VCaP (cell line): ENCODE results near the gene D2HGDH.

Source experiments
- H3K27ac ChIP-seq: fragments of 450-650 bp; 2 replicates; pipeline ENCODE4 v1.5.1; 2017
- TF ChIP-seq, protein P1 (sequence below): fragments of 450-650 bp; conservative IDR thresholded peaks from 2 replicates; pipeline ENCODE4 v1.5.1; 2017; ENCODE audit warnings: mild to moderate bottlenecking, moderate library complexity

Gene D2HGDH

GRCh38 chr2:241695651-241696050, 38.8 kb upstream of the D2HGDH start:
- no peak overlapping the region for H3K27ac ChIP-seq
- TF ChIP-seq, protein P1, sequence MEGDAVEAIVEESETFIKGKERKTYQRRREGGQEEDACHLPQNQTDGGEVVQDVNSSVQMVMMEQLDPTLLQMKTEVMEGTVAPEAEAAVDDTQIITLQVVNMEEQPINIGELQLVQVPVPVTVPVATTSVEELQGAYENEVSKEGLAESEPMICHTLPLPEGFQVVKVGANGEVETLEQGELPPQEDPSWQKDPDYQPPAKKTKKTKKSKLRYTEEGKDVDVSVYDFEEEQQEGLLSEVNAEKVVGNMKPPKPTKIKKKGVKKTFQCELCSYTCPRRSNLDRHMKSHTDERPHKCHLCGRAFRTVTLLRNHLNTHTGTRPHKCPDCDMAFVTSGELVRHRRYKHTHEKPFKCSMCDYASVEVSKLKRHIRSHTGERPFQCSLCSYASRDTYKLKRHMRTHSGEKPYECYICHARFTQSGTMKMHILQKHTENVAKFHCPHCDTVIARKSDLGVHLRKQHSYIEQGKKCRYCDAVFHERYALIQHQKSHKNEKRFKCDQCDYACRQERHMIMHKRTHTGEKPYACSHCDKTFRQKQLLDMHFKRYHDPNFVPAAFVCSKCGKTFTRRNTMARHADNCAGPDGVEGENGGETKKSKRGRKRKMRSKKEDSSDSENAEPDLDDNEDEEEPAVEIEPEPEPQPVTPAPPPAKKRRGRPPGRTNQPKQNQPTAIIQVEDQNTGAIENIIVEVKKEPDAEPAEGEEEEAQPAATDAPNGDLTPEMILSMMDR, result no peak

- peak overlapping the region; percentile 94 for H3K27ac ChIP-seq
- TF ChIP-seq, protein P1, result peak; percentile 69
Observed at GRCh38 chr2:241701149-241701398, 33.4 kb upstream of the D2HGDH start.

DNA sequence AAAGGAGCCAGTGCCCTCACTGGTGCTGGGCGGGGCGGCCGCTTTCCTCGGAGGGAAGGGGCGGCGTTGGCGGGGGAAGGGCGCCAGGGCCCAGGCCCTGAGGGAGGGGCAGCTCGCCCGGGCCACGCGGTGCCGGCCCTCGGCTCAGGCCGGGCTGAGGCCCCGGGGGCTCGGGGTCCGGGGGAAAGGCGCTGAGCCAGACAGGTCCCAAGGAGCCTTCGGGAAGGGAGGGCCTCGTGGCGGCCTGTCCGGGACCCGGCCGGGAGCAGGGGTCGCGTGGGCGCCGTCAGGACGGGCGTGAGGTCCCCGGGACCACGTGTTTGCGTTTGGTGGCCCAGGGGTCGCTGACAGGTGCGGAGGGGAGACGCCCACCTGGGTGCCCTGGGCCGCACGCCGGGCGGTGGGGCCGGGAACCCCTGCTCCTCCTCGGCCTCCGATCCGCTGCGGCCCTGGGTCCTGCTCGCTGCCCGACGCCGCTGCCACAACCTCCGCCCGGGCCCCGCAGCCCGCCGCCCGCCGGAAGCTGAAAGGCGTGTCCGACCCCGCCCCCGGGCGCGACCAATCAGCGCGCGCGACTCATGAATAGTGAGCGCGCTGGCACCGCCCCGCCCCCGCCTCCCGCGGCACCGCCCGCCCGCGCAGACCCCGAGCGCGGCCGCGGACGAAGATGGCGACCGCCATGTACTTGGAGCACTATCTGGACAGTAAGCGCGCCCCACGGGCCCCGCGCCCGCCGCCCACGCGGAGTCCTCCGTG, 32.9 kb upstream of the D2HGDH start, which contains the start of gene ING5:
TSS of gene ING5 (plus strand) at position 641 of the 756 bp plus-strand sequence. CDS start at position 668, 27 bp downstream.
- TF ChIP-seq, protein P1, result no peak
- peak within 1 kb of the TSS; percentile 94 for H3K27ac ChIP-seq

DNA sequence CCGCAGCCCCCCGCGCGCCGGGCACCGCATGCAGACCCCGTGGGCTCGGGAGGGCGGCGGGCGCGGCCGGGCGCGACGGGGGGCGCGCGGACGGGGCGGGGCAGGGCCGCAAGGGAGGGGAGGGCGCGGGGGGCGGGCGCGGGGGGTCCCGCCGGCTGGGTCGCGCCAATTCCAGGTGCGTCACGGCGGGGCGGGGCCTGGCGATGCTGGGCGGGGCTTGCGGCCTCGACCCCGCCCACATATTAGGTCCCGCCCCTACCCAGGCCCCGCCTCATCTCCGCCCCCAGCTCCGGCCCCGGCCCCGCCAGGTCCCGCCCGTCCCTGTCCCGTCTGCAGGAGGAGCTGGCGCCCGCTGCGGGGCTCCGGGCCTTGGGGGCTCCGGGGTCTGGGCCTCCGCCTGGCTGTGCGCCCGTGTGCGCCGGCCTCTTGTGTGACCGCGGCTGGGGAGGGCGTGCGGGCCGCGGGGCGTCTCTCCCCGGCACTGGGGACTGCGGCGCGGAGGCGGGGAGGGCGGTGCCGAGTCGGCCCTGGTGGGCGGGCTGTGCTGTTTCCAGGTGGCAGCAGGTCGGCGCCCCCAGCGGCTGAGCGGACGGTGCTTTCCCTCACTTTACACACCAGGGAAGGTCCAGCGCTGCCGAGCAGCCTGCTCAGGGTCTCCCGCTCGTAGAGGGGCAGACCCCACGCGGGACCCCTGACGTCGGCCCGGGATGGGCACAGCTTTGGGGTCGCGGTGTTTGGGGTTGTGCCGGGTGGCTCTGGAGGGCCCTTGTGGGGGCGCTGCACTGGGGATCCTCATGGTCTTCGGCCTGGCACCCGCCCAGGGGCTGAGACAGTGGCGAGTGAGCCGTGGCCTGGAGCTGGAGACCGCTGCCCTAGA, 32.0 kb upstream of the D2HGDH start:
- TF ChIP-seq, protein P1, result peak; percentile 73

GRCh38 chr2:241703032-241703604, 31.3 kb upstream of the D2HGDH start:
- peak overlapping the region; percentile 94 for H3K27ac ChIP-seq
- TF ChIP-seq, protein P1, result no peak

More for the DNA sequence above, 32.0 kb upstream of the D2HGDH start:
- H3K27ac ChIP-seq, result peak overlapping the region; percentile 94

- TF ChIP-seq, protein P1, result no peak
Observed at GRCh38 chr2:241706537-241706936, 27.9 kb upstream of the D2HGDH start.

GRCh38 chr2:241708879-241709278, 25.6 kb upstream of the D2HGDH start:
- TF ChIP-seq, protein P1, result no peak
- H3K27ac ChIP-seq, result no peak overlapping the region

More at GRCh38 chr2:241706537-241706936, 27.9 kb upstream of the D2HGDH start:
- no peak overlapping the region for H3K27ac ChIP-seq
